Panc1 (cell line): ENCODE data around the gene CCDC18.

ENCODE experiments used
- CTCF ChIP-seq: fragments of 450-650 bp; IDR thresholded peaks from 2 replicates; pipeline ENCODE4 v1.5.1; 2017; ENCODE audit warnings: mild to moderate bottlenecking
- POLR2AphosphoS5 ChIP-seq: IDR thresholded peaks from 2 replicates; pipeline ENCODE4 v1.6.1; 2012; ENCODE audit warnings: mild to moderate bottlenecking, low read depth, low read length, moderate library complexity
- REST ChIP-seq, 2 experiments: IDR thresholded peaks; 2 replicates each; pipeline ENCODE4 v1.6.1; 2011 to 2012; ENCODE audit warnings: low read depth in 2 of 2, control low read depth in 1 of 2, low read length in 1 of 2, mild to moderate bottlenecking in 1 of 2, moderate library complexity in 1 of 2; ENCODE audit not compliant: insufficient read depth in 1 of 2
- TCF7L2 ChIP-seq: IDR thresholded peaks from 2 replicates; pipeline ENCODE4 v1.6.1; 2011; ENCODE audit warnings: mild to moderate bottlenecking, low read depth, low read length, inconsistent platforms

- no peak for TF ChIP-seq CTCF
- TF ChIP-seq TCF7L2: no peak
- no peak for TF ChIP-seq POLR2AphosphoS5
- no peak for TF ChIP-seq REST (IDR thresholded peaks at IDR 0.05; ENCODE audit: insufficient read depth in 1 of 2, low read depth in 2 of 2, low read length in 1 of 2)
These were observed 56.5 kb downstream of the CCDC18 start for GRCh38 chr1:93237021-93237420.
